Effector CD8-positive, alpha-beta T cell (primary cell): ENCODE data around the gene TRAM2.

Experiments
- DNase-seq: peaks from one replicate; lab custom pipeline; 2025; lab: John Stamatoyannopoulos, UW

The TRAM2 gene

GRCh38 chr6:52530351-52530750, 46.5 kb downstream of the TRAM2 start:
- DNase-seq: no peak

- no peak for DNase-seq
Observed at GRCh38 chr6:52529311-52529710, 47.5 kb downstream of the TRAM2 start.

GRCh38 chr6:52527436-52527835, 49.4 kb downstream of the TRAM2 start:
- DNase-seq: no peak

GRCh38 chr6:52526634-52527033, 50.2 kb downstream of the TRAM2 start:
- no peak for DNase-seq

- DNase-seq: no peak
Observed at GRCh38 chr6:52524918-52525317, 51.9 kb downstream of the TRAM2 start.

- DNase-seq: no peak
Observed at GRCh38 chr6:52523378-52524142, 53.3 kb downstream of the TRAM2 start.

GRCh38 chr6:52522655-52523054, 54.2 kb downstream of the TRAM2 start:
- no peak for DNase-seq

- DNase-seq: no peak
Observed at GRCh38 chr6:52522151-52522626, 54.7 kb downstream of the TRAM2 start.

GRCh38 chr6:52519618-52520017, 57.2 kb downstream of the TRAM2 start:
- no peak for DNase-seq

GRCh38 chr6:52518279-52518945, 58.4 kb downstream of the TRAM2 start:
- DNase-seq: no peak

GRCh38 chr6:52517502-52518278, 59.2 kb downstream of the TRAM2 start:
- DNase-seq: no peak

GRCh38 chr6:52516943-52517342, 59.9 kb downstream of the TRAM2 start:
- no peak for DNase-seq

- DNase-seq: no peak
Observed at GRCh38 chr6:52516269-52516668, 60.6 kb downstream of the TRAM2 start.

GRCh38 chr6:52515219-52515960, 61.5 kb downstream of the TRAM2 start:
- no peak for DNase-seq

- no peak for DNase-seq
Observed at GRCh38 chr6:52514514-52514913, 62.3 kb downstream of the TRAM2 start.

GRCh38 chr6:52513896-52514295, 63.0 kb downstream of the TRAM2 start:
- no peak for DNase-seq

- no peak for DNase-seq
Observed at GRCh38 chr6:52513464-52513863, 63.4 kb downstream of the TRAM2 start.

- DNase-seq: no peak
Observed at GRCh38 chr6:52512199-52512598, 64.7 kb downstream of the TRAM2 start.

GRCh38 chr6:52511572-52512151, 65.2 kb downstream of the TRAM2 start:
- no peak for DNase-seq

- DNase-seq: no peak
Observed at GRCh38 chr6:52511163-52511562, 65.7 kb downstream of the TRAM2 start.

GRCh38 chr6:52510213-52510562, 66.7 kb downstream of the TRAM2 start:
- DNase-seq: no peak
